KMS-11 (cell line): ENCODE measurements around the gene FERD3L.
A peak's percentile ranks its signal among the peaks of the same experiment; 100 is the strongest.

Experiments
- H2AFZ ChIP-seq: fragments of 200-600 bp; sonication (generic); 2 replicates; pipeline ENCODE4 v1.6.1; 2016; ENCODE audit warnings: antibody characterized with exemption, mixed run types, low read depth
- H3K27ac ChIP-seq: fragments of 200-600 bp; sonication (generic); 2 replicates; pipeline ENCODE4 v1.6.1; 2016; ENCODE audit warnings: mild to moderate bottlenecking, mixed run types
- H3K27me3 ChIP-seq: fragments of 200-600 bp; sonication (generic); 2 replicates; pipeline ENCODE4 v1.6.1; 2017; ENCODE audit warnings: mild to moderate bottlenecking, low read depth, mixed run types, moderate library complexity; ENCODE audit not compliant: insufficient read depth
- H3K36me3 ChIP-seq: fragments of 200-600 bp; sonication (generic); 2 replicates; pipeline ENCODE4 v1.6.1; 2017; ENCODE audit warnings: mild to moderate bottlenecking, mixed run types; ENCODE audit not compliant: insufficient read depth
- H3K4me1 ChIP-seq: fragments of 200-600 bp; sonication (generic); 2 replicates; pipeline ENCODE4 v1.6.1; 2016; ENCODE audit warnings: mild to moderate bottlenecking, low read depth, mixed run types; ENCODE audit not compliant: poor library complexity, severe bottlenecking
- H3K4me2 ChIP-seq: fragments of 200-600 bp; sonication (generic); 2 replicates; pipeline ENCODE4 v1.7.0; 2016; ENCODE audit warnings: mild to moderate bottlenecking, mixed run types
- H3K4me3 ChIP-seq: fragments of 200-600 bp; sonication (generic); IDR thresholded peaks from 2 replicates; pipeline ENCODE4 v1.6.1; 2017; ENCODE audit warnings: low read depth, low read length, mixed read lengths; ENCODE audit not compliant: insufficient read depth
- H3K79me2 ChIP-seq: fragments of 200-600 bp; sonication (generic); 2 replicates; pipeline ENCODE4 v1.6.1; 2016; ENCODE audit warnings: low read depth, mixed run types; ENCODE audit not compliant: insufficient read depth
- H3K9ac ChIP-seq: fragments of 200-600 bp; sonication (generic); 2 replicates; pipeline ENCODE4 v1.6.1; 2016; ENCODE audit warnings: mild to moderate bottlenecking, mixed run types
- H4K20me1 ChIP-seq: fragments of 200-600 bp; sonication (generic); 2 replicates; pipeline ENCODE4 v1.6.1; 2016; ENCODE audit warnings: mild to moderate bottlenecking, mixed run types; ENCODE audit not compliant: insufficient read depth
- TF ChIP-seq, protein P1 (sequence below): fragments of 200-600 bp; sonication (generic); conservative IDR thresholded peaks from 2 replicates; pipeline ENCODE4 v1.6.1; 2017; ENCODE audit warnings: low read depth, mild to moderate bottlenecking, antibody characterized with exemption, low read length, moderate library complexity, mixed read lengths

The FERD3L gene

DNA sequence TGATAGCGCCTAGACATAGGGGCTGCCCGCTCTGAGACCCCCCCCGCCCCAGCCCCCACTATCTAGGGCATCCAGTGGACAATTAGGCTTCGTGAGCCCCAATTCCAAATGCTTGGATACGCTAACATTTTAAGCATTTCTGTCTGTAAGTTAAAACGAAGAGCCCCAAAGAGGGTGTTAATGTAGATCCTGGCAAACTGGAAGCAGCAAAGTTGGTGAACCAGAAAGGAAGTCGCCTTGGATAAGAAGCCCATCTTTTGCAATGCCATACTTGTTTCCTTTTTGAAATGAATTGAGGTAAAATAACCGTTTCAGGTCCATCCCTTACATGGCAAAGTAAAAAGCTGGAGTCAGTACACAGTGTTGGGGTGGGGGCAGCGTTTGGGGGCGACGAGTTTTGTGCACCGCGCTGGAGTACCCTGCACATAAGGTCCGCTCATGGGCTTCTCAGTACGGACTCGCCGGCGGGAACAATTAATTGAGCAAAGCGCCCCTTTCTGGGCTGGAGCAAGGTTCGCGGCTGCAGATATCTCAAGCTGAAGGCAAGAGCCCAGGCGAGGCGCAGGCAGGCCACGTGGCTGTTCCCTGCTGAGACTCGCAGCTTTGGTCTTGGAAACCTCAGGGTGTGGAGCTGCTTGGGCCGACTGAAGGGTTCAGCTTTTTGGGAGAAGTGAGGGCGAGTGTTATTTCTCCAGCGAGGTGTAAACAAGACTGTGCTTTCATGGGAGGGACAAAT, 26.4 kb downstream of the FERD3L start:
- Histone ChIP-seq H4K20me1 (no peaks in the 10 kb centered on the region), H3K4me3 (no peak overlapping the region), H3K27me3 (no peaks in the 10 kb centered on the region), H3K4me2 (no peak overlapping the region), H3K4me1 (peaks cover 17% of the 10 kb centered on the region), H3K79me2 (peaks cover 25% of the 10 kb centered on the region), H3K9ac (no peak overlapping the region), H3K36me3 (no peaks in the 10 kb centered on the region), H2AFZ (no peak overlapping the region), H3K27ac (no peak overlapping the region)
- TF ChIP-seq, protein P1, sequence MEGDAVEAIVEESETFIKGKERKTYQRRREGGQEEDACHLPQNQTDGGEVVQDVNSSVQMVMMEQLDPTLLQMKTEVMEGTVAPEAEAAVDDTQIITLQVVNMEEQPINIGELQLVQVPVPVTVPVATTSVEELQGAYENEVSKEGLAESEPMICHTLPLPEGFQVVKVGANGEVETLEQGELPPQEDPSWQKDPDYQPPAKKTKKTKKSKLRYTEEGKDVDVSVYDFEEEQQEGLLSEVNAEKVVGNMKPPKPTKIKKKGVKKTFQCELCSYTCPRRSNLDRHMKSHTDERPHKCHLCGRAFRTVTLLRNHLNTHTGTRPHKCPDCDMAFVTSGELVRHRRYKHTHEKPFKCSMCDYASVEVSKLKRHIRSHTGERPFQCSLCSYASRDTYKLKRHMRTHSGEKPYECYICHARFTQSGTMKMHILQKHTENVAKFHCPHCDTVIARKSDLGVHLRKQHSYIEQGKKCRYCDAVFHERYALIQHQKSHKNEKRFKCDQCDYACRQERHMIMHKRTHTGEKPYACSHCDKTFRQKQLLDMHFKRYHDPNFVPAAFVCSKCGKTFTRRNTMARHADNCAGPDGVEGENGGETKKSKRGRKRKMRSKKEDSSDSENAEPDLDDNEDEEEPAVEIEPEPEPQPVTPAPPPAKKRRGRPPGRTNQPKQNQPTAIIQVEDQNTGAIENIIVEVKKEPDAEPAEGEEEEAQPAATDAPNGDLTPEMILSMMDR: no peak

DNA sequence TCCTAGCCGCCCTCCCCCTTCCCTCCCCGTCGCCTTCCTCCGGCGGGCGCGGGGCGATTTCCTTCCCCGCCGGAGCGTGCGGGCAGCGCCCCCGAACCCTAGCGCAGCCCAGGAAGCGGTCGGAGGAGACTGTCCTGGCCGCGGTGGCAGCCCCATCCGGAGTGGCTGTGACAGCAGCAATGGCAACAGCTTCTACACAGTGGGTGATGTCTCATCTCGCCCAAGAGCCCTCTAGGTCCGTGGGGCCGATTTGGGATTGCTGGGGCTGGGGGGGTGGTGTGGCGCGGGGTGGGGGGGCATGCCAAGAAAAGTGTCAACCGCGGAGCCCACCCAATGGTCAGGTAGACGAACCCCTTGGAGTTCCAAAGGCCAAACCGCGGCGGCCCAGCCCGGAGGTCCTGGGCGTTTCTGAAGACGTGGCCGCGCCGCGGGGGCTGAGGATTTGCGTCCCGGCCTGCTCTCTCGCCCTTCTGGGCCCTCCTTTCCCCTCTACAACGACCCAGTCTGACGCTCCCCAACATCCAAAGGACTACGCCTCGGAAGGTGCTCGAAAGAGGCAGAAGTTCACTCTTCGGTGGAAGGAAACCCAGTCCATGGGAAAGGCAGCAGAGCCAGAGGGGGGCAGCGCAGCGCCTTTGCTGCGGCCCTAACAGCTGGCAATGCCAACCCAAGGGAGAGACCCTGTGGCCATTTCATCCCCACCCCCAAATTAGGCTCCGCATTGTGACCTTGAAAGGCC, 27.2 kb downstream of the FERD3L start:
- Histone ChIP-seq H3K79me2 (peaks cover 25% of the 10 kb centered on the region), H3K36me3 (no peaks in the 10 kb centered on the region), H3K27ac (peak overlapping the region; percentile 29; the same call in 1 of the 2 replicates), H3K4me1 (peaks cover 17% of the 10 kb centered on the region), H2AFZ (peak overlapping the region; percentile 80), H3K9ac (peak overlapping the region; percentile 75), H4K20me1 (no peaks in the 10 kb centered on the region), H3K4me2 (peak overlapping the region; percentile 27; the same call in 1 of the 2 replicates), H3K27me3 (no peaks in the 10 kb centered on the region), H3K4me3 (no peak overlapping the region)
- TF ChIP-seq, protein P1: no peak

DNA sequence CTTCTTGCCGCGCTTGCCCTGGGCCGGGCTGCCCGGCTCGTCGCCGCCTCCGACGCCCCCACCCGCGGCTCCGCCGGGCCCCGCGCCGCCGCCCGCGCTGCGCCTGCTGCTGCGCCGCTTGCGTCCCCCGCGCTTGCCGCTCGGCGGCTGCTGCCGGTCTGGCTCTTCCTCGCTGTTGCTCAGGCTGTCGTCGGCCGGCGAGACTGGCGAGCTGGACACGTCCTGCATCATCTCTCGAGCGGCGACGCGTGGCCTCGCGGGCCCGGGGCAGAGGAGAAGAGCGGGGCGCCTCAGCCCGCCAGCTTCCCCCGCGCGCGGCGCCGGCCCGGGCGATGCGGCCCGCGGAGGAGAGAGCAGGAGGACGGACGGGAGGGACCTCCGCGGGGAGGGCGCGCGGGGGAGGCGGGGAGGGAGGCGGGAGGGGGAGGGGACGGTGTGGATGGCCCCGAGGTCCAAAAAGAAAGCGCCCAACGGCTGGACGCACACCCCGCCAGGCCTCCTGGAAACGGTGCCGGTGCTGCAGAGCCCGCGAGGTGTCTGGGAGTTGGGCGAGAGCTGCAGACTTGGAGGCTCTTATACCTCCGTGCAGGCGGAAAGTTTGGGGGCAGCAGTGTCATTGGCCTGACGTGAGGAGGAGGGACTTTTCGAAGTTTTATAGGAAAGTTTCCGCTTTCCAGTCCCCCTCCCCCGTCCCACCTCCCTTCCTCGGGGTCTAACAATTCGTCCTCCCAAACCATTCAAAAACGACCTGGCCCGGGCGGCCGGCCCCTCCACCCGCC, 27.9 kb downstream of the FERD3L start, which contains the start of gene TWIST1:
TSS of gene TWIST1 (minus strand) at position 546 of the 779 bp plus-strand sequence. CDS start at position 231, 315 bp downstream.
- peak within 1 kb of the TSS; percentile 75 for H3K9ac ChIP-seq
- TF ChIP-seq, protein P1: no peak
- H3K4me2 ChIP-seq: peak within 1 kb of the TSS; percentile 70; the same call in 1 of the 2 replicates
- no peaks in the 10 kb centered on the region for H4K20me1 ChIP-seq
- H3K36me3 ChIP-seq: no peaks in the 10 kb centered on the region
- H2AFZ ChIP-seq: peak within 1 kb of the TSS; percentile 92
- H3K4me3 ChIP-seq: no peak within 1 kb of the TSS
- peaks cover 25% of the 10 kb centered on the region for H3K79me2 ChIP-seq
- peaks cover 17% of the 10 kb centered on the region for H3K4me1 ChIP-seq
- no peaks in the 10 kb centered on the region for H3K27me3 ChIP-seq
- peak within 1 kb of the TSS; percentile 53 for H3K27ac ChIP-seq
